Ascending aorta (tissue), 2 donors: ENCODE results near the gene RAPGEF1. TPM values are rescaled to one million over a fixed set of nuclear protein-coding genes. Genes with fewer than 3 reads are reported as not detected.
"Not testable (repeated sequence)": the region's sequence is repeated elsewhere in the genome, so short reads cannot be mapped to it uniquely, and the experiment has no call there.

ENCODE experiments used
- DNase-seq, 2 donors: peaks; one replicate each; pipeline ENCODE4 v3.0.0-alpha.2; 2019; ENCODE audit warnings: low spot score in 2 of 2
- H3K27ac ChIP-seq, 2 donors: fragments of 200-600 bp; sonication (generic); one replicate each; pipeline ENCODE4 v1.5.1; 2016 to 2017; ENCODE audit warnings: mild to moderate bottlenecking in 1 of 2
- H3K27me3 ChIP-seq: fragments of 200-600 bp; sonication (generic); one replicate; pipeline ENCODE4 v1.5.1; 2017
- H3K36me3 ChIP-seq, 2 donors: fragments of 200-600 bp; sonication (generic); one replicate each; pipeline ENCODE4 v1.5.1; 2016
- H3K4me1 ChIP-seq, 2 donors: fragments of 200-600 bp; sonication (generic); one replicate each; pipeline ENCODE4 v1.5.1; 2016 to 2017; ENCODE audit warnings: mild to moderate bottlenecking in 1 of 2
- H3K4me3 ChIP-seq, 2 donors: fragments of 200-600 bp; sonication (generic); one replicate each; pipeline ENCODE4 v1.5.1; 2016 to 2017; ENCODE audit warnings: mild to moderate bottlenecking in 1 of 2
- H3K9me3 ChIP-seq, 2 donors: fragments of 200-600 bp; sonication (generic); one replicate each; pipeline ENCODE4 v1.5.1; 2016
- intact Hi-C: fragments of 100-400 bp; cut with DNase I; formaldehyde crosslinking; loops from one replicate; pipeline ENCODE4 v1.15.1; 2023
- total RNA-seq: library from RNA; depleted of rRNA; stranded (reverse); fragments of >200 nt; gene quantifications from one replicate; pipeline ENCODE4 v1.1.0, GENCODE V29; 2016
- TF ChIP-seq, protein P1 (sequence below), 3 experiments: fragments of 200-600 bp in 2 of 3; fragments of 450-650 bp in 1 of 3; sonication (generic) in 2 of 3; IDR thresholded peaks; one replicate each; pipeline ENCODE4 v1.5.1; 2016 to 2019; ENCODE audit warnings: antibody characterized with exemption in 3 of 3, mild to moderate bottlenecking in 1 of 3, moderate library complexity in 1 of 3

Gene RAPGEF1
- total RNA-seq, 1 donor from 2014 or later = 95.5 TPM

DNA sequence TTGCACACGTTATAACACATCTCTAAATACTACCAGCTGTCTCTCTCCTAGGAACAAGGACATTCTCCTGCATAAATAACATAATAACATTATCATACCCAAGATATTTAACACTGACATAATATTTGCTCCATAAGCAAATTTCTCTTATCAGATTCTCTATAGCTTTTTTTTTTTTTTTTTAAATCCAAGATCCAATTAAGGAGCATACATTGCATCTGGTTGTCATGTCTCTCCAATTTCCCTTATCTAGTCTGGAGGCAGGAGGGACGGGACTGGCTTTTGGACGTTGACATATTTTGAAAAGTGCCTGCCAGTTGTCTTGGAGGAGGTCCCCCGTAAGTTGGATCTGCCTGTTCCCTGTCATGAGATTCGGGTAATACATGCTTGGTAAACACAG is 76.6 kb downstream of the RAPGEF1 start:
- H3K9me3 ChIP-seq = no peaks in the 10 kb centered on the region
- no peak overlapping the region for H3K4me3 ChIP-seq
- H3K36me3 ChIP-seq = no peaks in the 10 kb centered on the region
- no peak for DNase-seq
- H3K27me3 ChIP-seq = no peaks in the 10 kb centered on the region
- H3K27ac ChIP-seq = no peak overlapping the region
- intact Hi-C loops = no loop called here
- TF ChIP-seq, protein P1, sequence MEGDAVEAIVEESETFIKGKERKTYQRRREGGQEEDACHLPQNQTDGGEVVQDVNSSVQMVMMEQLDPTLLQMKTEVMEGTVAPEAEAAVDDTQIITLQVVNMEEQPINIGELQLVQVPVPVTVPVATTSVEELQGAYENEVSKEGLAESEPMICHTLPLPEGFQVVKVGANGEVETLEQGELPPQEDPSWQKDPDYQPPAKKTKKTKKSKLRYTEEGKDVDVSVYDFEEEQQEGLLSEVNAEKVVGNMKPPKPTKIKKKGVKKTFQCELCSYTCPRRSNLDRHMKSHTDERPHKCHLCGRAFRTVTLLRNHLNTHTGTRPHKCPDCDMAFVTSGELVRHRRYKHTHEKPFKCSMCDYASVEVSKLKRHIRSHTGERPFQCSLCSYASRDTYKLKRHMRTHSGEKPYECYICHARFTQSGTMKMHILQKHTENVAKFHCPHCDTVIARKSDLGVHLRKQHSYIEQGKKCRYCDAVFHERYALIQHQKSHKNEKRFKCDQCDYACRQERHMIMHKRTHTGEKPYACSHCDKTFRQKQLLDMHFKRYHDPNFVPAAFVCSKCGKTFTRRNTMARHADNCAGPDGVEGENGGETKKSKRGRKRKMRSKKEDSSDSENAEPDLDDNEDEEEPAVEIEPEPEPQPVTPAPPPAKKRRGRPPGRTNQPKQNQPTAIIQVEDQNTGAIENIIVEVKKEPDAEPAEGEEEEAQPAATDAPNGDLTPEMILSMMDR (IDR thresholded peaks at IDR 0.05) = no peak
- H3K4me1 ChIP-seq = peaks cover 4 to 27% of the 10 kb centered on the region in 2 donors

DNA sequence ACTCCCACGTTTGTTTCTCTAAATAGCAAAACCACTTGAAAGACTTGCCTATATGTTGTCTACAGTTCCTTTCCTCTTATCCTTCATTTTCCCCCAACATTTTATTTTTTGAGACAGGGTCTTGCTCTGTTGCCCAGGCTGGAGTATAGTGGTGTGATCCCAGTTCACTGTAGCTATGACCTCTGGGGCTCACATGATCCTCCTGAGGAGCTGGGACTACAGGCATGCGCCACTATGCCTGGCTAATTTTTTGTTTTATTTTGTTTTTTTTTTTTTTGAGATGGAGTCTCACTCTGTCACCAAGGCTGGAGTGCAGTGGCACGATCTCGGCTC is 77.6 kb downstream of the RAPGEF1 start:
- DNase-seq, H3K4me3 ChIP-seq, intact Hi-C loops, H3K27ac ChIP-seq, H3K9me3 ChIP-seq, H3K36me3 ChIP-seq, H3K27me3 ChIP-seq: not testable (repeated sequence)
- peaks cover 0 to 23% of the 10 kb centered on the region in 2 donors for H3K4me1 ChIP-seq

DNA sequence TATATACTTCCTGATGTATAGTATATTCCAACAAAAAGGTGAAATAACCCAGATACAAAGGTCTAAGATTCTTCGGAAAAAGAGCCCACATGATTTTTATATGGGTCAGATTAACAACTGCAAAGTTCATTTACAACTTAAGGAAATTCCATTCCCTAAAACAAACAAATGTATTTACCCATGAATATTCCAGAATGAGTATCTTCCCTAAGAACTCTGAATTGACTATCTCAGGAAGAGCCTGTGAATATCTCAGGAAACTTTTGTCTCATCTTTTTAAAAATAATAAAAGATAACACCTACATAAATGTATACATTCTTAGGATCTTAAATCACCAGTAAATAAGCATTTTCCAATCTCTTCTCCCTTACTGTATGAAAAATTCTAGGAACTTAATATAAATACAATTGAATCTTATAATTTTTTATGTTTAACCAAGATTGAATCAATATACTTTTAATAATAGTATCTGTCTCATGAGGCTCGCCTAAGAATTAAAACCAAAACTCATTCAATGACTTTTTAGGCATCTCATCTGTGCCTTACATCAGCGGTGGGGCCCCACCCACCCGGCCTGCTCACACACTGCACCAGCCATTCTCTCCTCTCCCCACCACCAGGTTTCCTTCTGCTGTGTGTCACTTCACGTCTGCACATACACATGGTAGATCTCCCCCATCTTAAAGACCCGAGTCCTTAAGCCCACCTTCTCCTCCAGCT is 78.1 kb downstream of the RAPGEF1 start:
- Histone ChIP-seq H3K4me3 (no peak overlapping the region), H3K27me3 (no peaks in the 10 kb centered on the region), H3K9me3 (no peaks in the 10 kb centered on the region), H3K36me3 (no peaks in the 10 kb centered on the region), H3K4me1 (peaks cover 0 to 19% of the 10 kb centered on the region in 2 donors), H3K27ac (no peak overlapping the region)
- intact Hi-C loops = no loop called here
- TF ChIP-seq, protein P1 (IDR thresholded peaks at IDR 0.05) = no peak
- DNase-seq = no peak

DNA sequence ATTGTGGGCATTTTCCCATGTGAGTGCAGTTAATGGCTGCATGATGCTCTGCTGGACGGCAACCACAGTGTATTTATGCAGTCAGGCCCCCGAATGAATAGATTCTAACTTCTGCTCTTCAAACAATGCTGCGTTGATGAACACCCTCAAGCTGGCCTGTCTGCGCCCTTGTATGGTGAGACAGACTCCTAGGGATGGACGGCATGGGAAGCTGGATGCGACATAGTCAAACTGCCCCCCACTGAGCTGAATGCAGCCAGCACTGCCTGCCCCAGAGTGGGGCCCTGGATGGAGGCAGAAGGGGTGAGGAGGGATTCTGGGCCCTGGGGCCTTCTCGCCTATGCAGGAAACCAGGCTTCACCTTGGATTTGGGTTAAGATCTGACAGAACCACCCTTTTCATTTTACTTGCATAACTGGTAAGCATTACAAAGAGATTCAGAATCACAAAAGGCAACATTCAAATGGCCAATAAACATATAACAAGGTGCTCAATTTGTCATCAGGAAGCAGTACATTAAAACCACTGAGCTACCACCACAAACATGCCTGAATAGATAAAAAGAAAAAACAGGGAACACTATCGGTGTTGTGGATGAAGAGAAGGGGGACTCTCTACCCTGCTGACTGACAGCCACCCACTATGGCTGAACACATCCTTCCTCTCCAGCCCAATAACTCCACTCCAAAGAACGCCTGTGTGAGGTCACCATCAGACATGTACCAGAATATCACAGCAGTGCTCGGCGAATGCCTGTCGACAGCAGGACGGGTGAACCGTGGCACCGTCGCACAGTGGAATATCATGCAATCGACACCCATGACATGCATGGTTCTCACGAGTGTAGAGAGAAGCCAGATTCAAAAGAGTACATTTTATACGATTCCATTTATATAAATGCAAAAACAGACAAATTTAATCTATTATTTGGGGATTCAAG is 79.1 kb downstream of the RAPGEF1 start:
- Histone ChIP-seq H3K27me3 (no peaks in the 10 kb centered on the region), H3K36me3 (no peaks in the 10 kb centered on the region), H3K4me3 (no peak overlapping the region), H3K4me1 (peaks cover 0 to 18% of the 10 kb centered on the region in 2 donors), H3K27ac (no peak overlapping the region), H3K9me3 (no peaks in the 10 kb centered on the region)
- no peak for DNase-seq
- TF ChIP-seq, protein P1 (IDR thresholded peaks at IDR 0.05) = no peak
- intact Hi-C loops = no loop called here

DNA sequence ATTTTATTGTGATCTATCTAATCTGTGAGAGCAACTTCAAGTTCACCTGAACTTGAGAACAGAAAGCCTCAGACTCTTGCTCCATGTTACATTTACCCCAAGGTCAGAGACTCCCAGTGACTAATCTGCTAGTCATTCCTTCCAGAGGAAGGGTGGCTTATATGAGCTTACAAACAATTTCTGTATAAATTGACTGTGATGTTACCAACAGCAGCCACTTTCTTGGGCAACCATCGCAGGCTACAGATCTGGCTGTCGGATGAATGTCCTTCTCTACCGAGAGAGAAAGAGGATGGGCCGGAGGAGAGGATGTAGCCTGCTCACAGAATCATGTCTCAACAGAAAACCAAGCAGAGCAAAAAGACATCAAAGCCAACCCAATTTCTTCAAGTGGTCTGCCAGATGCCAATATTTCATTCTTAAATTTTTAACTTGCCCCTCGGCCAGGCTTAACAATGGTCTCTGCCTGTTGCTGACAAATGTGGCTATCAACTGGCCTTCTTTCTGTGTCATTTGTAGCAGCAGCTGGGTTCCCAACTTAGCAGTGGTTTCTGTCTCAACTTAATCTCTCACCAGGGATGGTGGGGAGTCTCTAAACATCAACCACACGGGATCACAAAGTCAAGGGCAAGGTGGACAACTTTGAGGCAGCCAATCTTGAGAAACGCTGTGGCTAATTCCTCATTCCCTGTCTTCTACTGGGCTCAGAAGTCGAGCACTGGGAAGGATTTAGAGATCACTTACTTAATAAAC is 81.3 kb downstream of the RAPGEF1 start:
- no peak for DNase-seq
- intact Hi-C loops = no loop called here
- Histone ChIP-seq H3K27ac (peak overlapping the region; percentile 48 to 51), H3K27me3 (no peaks in the 10 kb centered on the region), H3K9me3 (no peaks in the 10 kb centered on the region), H3K4me3 (peak overlapping the region in 1 of 2 donors; percentile 12), H3K36me3 (no peaks in the 10 kb centered on the region), H3K4me1 (peaks cover 0 to 26% of the 10 kb centered on the region in 2 donors)
- TF ChIP-seq, protein P1 (IDR thresholded peaks at IDR 0.05) = no peak
